ENCODE results near the gene NYAP2.

Gene NYAP2

DNA sequence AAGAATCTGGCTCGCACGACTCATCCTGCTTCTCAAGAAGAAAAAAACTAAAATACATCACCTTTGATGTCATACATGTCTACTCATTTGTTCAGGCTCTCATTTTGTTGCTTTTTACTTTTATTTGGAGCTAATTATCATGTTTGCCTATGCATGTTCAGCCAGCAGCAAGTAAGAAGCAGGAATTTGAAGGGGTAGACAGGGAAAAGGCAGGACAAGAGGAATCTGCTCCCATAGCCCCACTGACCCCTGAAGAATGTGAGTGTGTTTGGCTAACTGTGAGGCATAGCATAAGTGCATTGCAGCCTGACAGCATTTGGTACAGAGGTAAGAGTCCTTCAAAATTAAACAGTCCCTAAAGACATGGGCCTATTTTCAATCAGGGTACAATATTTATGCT, 72.7 kb downstream of the NYAP2 start:
- no peaks in the 10 kb centered on the region for H3K9me3 ChIP-seq
- no peak for DNase-seq (ENCODE audit: low spot score in 2 of 2)
- no peak overlapping the region for H3K4me3 ChIP-seq
- in situ Hi-C loops (cut with MboI; ENCODE audit: low sequenced_read_pairs) = no loop called here
- no peaks in the 10 kb centered on the region for H3K4me1 ChIP-seq
- no peaks in the 10 kb centered on the region for H3K27me3 ChIP-seq (ENCODE audit: low read depth)
- no peaks in the 10 kb centered on the region for H3K36me3 ChIP-seq (replicated peaks)

- no peaks in the 10 kb centered on the region for H3K9me3 ChIP-seq
- DNase-seq (ENCODE audit: low spot score in 2 of 2) = no peak
- in situ Hi-C loops (cut with MboI; ENCODE audit: low sequenced_read_pairs) = no loop called here
- no peaks in the 10 kb centered on the region for H3K36me3 ChIP-seq (replicated peaks)
- no peak overlapping the region for H3K4me3 ChIP-seq
- no peaks in the 10 kb centered on the region for H3K4me1 ChIP-seq
- H3K27me3 ChIP-seq (ENCODE audit: low read depth) = no peaks in the 10 kb centered on the region; the same call in 1 of the 2 replicates
These were observed 79.9 kb downstream of the NYAP2 start for GRCh38 chr2:225479386-225479785.

GRCh38 chr2:225484751-225485150, 85.2 kb downstream of the NYAP2 start:
- in situ Hi-C loops (cut with MboI; ENCODE audit: low sequenced_read_pairs) = no loop called here
- no peak for DNase-seq (ENCODE audit: low spot score in 2 of 2)
- H3K27me3 ChIP-seq (ENCODE audit: low read depth) = no peaks in the 10 kb centered on the region; the same call in 1 of the 2 replicates
- no peaks in the 10 kb centered on the region for H3K4me1 ChIP-seq
- H3K9me3 ChIP-seq = no peaks in the 10 kb centered on the region
- no peaks in the 10 kb centered on the region for H3K36me3 ChIP-seq (replicated peaks)
- no peak overlapping the region for H3K4me3 ChIP-seq

GRCh38 chr2:225486236-225486635, 86.7 kb downstream of the NYAP2 start:
- in situ Hi-C loops (cut with MboI; ENCODE audit: low sequenced_read_pairs) = no loop called here
- H3K27me3 ChIP-seq (ENCODE audit: low read depth) = no peaks in the 10 kb centered on the region
- H3K4me1 ChIP-seq = no peaks in the 10 kb centered on the region
- no peak overlapping the region for H3K4me3 ChIP-seq
- H3K36me3 ChIP-seq (replicated peaks) = no peaks in the 10 kb centered on the region
- DNase-seq (ENCODE audit: low spot score in 2 of 2) = no peak
- H3K9me3 ChIP-seq = no peaks in the 10 kb centered on the region

- DNase-seq (ENCODE audit: low spot score in 2 of 2) = no peak
- no peaks in the 10 kb centered on the region for H3K36me3 ChIP-seq (replicated peaks)
- no peak overlapping the region for H3K4me3 ChIP-seq
- no peaks in the 10 kb centered on the region for H3K4me1 ChIP-seq
- H3K27me3 ChIP-seq (ENCODE audit: low read depth) = no peaks in the 10 kb centered on the region
- no peaks in the 10 kb centered on the region for H3K9me3 ChIP-seq
- in situ Hi-C loops (cut with MboI; ENCODE audit: low sequenced_read_pairs) = no loop called here
These were observed 88.4 kb downstream of the NYAP2 start for GRCh38 chr2:225487878-225488416.

- no peak for DNase-seq (ENCODE audit: low spot score in 2 of 2)
- H3K4me3 ChIP-seq = no peak overlapping the region
- H3K36me3 ChIP-seq (replicated peaks) = no peaks in the 10 kb centered on the region
- no peaks in the 10 kb centered on the region for H3K4me1 ChIP-seq
- H3K27me3 ChIP-seq (ENCODE audit: low read depth) = no peaks in the 10 kb centered on the region
- no peaks in the 10 kb centered on the region for H3K9me3 ChIP-seq
- in situ Hi-C loops (cut with MboI; ENCODE audit: low sequenced_read_pairs) = no loop called here
These were observed 89.2 kb downstream of the NYAP2 start for GRCh38 chr2:225488743-225489142.

DNA sequence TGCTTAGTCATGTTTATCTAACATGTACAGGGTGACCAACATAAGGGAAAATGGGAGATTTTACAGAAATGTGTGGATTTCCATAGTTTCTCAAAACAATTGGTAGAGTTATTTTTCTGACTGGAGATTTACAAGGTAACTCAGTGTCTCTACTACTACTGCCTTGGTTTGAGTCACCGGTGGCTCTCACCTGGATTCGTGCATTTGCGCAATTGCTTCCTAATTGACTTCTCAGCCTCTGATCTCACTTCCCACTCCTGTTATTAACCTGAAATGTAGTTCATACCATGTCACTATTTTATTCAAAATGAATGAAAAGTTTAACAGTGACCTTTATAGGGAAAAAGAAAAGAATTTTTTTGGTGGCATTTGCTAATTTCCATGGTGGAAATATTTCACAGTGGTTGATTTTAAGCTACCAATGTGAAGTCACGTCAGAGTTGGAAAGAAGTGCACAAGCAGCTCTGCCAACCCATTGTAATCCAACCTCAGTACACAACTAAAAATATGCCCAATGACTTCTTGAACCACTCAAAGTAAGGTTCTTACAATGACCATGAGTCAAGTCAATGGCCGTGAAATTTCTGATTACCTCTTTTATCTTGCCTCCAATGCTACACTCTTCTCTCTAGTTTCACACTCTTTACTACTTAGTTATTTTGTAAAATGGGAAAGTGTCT, 94.0 kb downstream of the NYAP2 start:
- in situ Hi-C loops (cut with MboI; ENCODE audit: low sequenced_read_pairs) = no loop called here
- H3K36me3 ChIP-seq (replicated peaks) = no peaks in the 10 kb centered on the region
- no peak overlapping the region for H3K4me3 ChIP-seq
- H3K27me3 ChIP-seq (ENCODE audit: low read depth) = no peaks in the 10 kb centered on the region
- no peaks in the 10 kb centered on the region for H3K9me3 ChIP-seq
- H3K4me1 ChIP-seq = no peaks in the 10 kb centered on the region
- DNase-seq (ENCODE audit: low spot score in 2 of 2) = no peak

GRCh38 chr2:225494100-225494459, 94.6 kb downstream of the NYAP2 start:
- no peak overlapping the region for H3K4me3 ChIP-seq
- H3K27me3 ChIP-seq (ENCODE audit: low read depth) = no peaks in the 10 kb centered on the region
- no peaks in the 10 kb centered on the region for H3K36me3 ChIP-seq (replicated peaks)
- no peak for DNase-seq (ENCODE audit: low spot score in 2 of 2)
- in situ Hi-C loops (cut with MboI; ENCODE audit: low sequenced_read_pairs) = no loop called here
- no peaks in the 10 kb centered on the region for H3K9me3 ChIP-seq
- H3K4me1 ChIP-seq = no peaks in the 10 kb centered on the region

DNA sequence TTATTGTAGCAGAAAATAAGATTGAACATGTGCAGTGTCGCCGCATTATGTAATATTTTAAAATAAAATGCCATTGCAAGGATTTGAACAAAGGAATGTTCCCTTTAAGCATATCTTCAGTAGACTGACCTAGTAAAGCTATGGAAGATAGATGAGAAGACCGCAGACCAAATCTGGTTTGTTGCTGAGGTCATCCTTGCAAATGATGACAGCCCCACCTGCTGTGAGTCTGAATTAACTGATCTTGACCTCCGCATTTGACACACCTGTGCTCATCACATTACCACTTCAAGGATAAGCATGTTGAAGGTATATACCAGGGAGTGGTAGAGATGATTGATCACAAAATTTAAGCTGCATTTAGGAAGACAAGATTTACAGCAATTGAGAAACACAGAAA, 96.2 kb downstream of the NYAP2 start:
- Histone ChIP-seq H3K4me3 (no peak overlapping the region), H3K4me1 (no peaks in the 10 kb centered on the region), H3K27me3 (ENCODE audit: low read depth) (no peaks in the 10 kb centered on the region), H3K36me3 (replicated peaks) (no peaks in the 10 kb centered on the region), H3K9me3 (no peaks in the 10 kb centered on the region)
- in situ Hi-C loops (cut with MboI; ENCODE audit: low sequenced_read_pairs) = no loop called here
- DNase-seq (ENCODE audit: low spot score in 2 of 2) = no peak

DNA sequence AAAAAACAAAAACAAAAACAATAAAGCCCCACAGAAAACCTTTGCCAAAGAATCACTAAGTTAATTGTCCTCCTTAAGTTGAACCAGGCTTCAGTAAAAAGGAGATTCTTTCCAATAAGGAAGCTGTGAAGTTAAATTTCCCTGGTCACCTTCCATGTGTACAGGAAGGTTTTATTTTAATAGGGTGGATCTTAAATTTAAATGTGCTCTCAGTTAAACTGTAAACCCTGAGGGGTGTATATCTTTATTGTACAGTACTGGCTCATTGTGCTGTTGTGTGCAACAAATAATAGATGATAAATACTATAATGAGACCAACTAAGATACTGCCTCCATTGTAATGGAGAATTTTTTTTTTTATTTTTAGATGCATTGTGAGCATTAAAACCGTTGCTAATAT, 97.1 kb downstream of the NYAP2 start:
- Histone ChIP-seq H3K9me3 (no peaks in the 10 kb centered on the region), H3K4me1 (no peaks in the 10 kb centered on the region), H3K27me3 (ENCODE audit: low read depth) (no peaks in the 10 kb centered on the region), H3K4me3 (no peak overlapping the region), H3K36me3 (replicated peaks) (no peaks in the 10 kb centered on the region)
- DNase-seq (ENCODE audit: low spot score in 2 of 2) = no peak
- in situ Hi-C loops (cut with MboI; ENCODE audit: low sequenced_read_pairs) = no loop called here

DNA sequence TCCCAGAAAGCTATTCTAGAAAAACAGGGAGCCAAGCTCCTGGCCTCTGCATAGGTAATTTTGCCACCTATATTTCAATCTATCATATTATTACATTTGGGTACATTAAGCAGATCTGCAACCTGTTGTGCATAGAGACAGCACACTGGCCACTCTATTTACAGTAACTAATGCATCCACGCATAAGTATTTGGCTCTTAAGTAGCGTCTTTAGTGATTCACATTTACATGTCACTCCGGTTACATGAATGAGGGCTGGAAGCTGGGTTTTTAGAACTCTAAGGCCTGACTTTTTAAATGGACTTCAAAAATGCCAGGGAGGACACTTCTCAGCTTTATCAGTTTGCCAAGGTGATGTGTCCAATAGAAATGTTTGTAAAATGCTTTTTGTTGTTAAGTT, 97.7 kb downstream of the NYAP2 start:
- Histone ChIP-seq H3K4me3 (no peak overlapping the region), H3K36me3 (replicated peaks) (no peaks in the 10 kb centered on the region), H3K4me1 (no peaks in the 10 kb centered on the region), H3K9me3 (no peaks in the 10 kb centered on the region), H3K27me3 (ENCODE audit: low read depth) (no peaks in the 10 kb centered on the region)
- in situ Hi-C loops (cut with MboI; ENCODE audit: low sequenced_read_pairs) = no loop called here
- DNase-seq (ENCODE audit: low spot score in 2 of 2) = no peak

DNA sequence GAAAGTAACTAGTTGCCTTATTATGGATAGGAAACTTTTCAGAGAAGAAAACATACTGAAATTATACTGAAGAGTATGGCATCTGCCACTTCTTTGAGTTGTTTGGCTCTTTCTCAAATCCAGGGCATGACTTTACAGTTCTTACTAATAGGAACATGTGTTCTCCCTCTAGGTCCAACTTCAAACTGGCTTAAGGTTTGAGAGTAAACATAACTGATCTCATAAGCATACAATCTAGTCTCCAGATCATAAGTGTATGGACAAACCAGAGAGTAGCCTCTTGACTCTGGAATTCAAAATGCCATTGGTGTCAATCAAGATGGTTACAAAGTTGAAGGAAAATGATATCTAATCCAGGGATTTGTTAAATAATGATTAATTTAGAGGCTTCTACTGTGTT, 101.5 kb downstream of the NYAP2 start:
- no peaks in the 10 kb centered on the region for H3K4me1 ChIP-seq
- in situ Hi-C loops (cut with MboI; ENCODE audit: low sequenced_read_pairs) = no loop called here
- H3K9me3 ChIP-seq = no peaks in the 10 kb centered on the region
- no peaks in the 10 kb centered on the region for H3K27me3 ChIP-seq (ENCODE audit: low read depth)
- no peak overlapping the region for H3K4me3 ChIP-seq
- no peak for DNase-seq (ENCODE audit: low spot score in 2 of 2)
- H3K36me3 ChIP-seq (replicated peaks) = no peaks in the 10 kb centered on the region

- in situ Hi-C loops (cut with MboI; ENCODE audit: low sequenced_read_pairs) = no loop called here
- no peak overlapping the region for H3K4me3 ChIP-seq
- DNase-seq (ENCODE audit: low spot score in 2 of 2) = no peak
- H3K9me3 ChIP-seq = no peaks in the 10 kb centered on the region
- H3K4me1 ChIP-seq = no peaks in the 10 kb centered on the region
- no peaks in the 10 kb centered on the region for H3K27me3 ChIP-seq (ENCODE audit: low read depth)
- H3K36me3 ChIP-seq (replicated peaks) = no peaks in the 10 kb centered on the region
These were observed 103.5 kb downstream of the NYAP2 start for GRCh38 chr2:225502971-225503370.

GRCh38 chr2:225510796-225511195, 111.3 kb downstream of the NYAP2 start:
- in situ Hi-C loops (cut with MboI; ENCODE audit: low sequenced_read_pairs) = no loop called here
- no peak for DNase-seq (ENCODE audit: low spot score in 2 of 2)
- no peaks in the 10 kb centered on the region for H3K36me3 ChIP-seq (replicated peaks)
- H3K4me1 ChIP-seq = no peaks in the 10 kb centered on the region
- no peaks in the 10 kb centered on the region for H3K27me3 ChIP-seq (ENCODE audit: low read depth)
- H3K9me3 ChIP-seq = no peaks in the 10 kb centered on the region
- H3K4me3 ChIP-seq = no peak overlapping the region

DNA sequence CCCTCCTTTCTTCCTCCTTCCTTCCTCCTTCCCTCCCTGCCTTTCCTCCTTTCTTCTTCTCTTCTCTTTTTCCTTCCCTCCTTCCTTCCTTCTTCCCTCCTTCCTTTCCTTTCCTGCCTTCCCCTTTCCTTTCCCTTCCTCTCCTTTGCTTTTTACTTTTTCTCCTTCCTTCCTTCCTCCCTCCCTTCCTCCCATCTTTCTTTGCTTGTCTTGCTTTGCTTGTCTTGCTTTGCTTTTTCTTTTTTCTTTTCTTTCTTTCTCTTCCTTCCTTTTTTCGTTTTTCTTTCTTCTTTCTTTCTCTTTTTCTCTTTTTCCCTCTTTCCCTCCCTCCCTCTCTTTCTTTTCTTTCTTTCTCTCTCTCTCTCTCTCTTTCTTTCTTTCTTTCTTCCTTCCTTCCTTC, 113.0 kb downstream of the NYAP2 start:
- in situ Hi-C loops (cut with MboI; ENCODE audit: low sequenced_read_pairs) = no loop called here
- H3K4me3 ChIP-seq = no peak overlapping the region

More for the DNA sequence above, 113.0 kb downstream of the NYAP2 start:
- Histone ChIP-seq H3K9me3 (no peaks in the 10 kb centered on the region), H3K27me3 (ENCODE audit: low read depth) (no peaks in the 10 kb centered on the region), H3K36me3 (replicated peaks) (no peaks in the 10 kb centered on the region), H3K4me1 (no peaks in the 10 kb centered on the region)
- DNase-seq (ENCODE audit: low spot score in 2 of 2) = no peak
